ENCODE measurements around the gene BRD4.

BRD4 gene

DNA sequence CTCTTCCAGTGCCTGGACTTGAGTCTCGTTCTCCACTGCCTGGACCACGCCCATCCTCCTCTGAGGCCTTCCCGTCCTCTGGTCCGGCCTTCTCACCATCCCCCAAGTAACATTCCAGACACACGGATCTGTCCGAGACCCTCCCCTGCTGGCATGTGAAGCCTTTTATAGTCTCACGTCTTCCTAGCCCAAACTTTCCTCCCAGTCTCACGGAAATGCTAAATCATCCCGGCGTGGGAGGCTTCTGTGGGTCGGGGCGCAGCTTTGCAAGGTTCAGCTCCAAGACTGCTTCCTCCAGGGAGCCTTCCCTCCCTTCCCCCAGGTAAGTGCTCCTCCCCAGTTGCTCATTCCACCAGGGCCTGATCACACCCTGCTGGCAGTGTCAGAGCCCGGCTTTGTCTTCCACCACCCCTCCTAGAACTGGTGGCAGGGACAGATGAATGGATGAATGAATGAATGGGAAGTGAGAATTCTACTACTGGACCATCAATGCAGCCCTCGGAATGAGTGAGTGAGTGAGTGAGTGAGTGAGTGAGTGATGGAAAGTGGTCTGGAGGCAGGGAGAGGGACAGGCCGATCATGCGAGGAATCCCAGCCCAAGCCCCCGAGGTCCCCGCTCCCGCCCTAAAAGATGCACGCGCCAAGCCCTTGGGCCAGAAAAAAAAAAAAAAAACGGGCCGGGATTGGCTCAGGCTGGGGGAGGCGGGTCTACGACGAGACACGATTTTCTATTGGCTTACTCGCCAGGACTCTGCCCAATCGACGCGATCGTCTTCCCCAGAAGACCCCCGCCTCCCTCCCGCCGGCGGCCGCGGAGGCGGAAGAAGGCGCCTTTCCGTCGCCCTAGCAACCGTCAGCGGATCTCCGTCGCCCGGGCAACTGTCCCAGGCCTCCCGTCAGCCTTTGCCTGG, 109.3 kb downstream of the BRD4 start:
- DNase-seq, result peak; percentile 52

DNA sequence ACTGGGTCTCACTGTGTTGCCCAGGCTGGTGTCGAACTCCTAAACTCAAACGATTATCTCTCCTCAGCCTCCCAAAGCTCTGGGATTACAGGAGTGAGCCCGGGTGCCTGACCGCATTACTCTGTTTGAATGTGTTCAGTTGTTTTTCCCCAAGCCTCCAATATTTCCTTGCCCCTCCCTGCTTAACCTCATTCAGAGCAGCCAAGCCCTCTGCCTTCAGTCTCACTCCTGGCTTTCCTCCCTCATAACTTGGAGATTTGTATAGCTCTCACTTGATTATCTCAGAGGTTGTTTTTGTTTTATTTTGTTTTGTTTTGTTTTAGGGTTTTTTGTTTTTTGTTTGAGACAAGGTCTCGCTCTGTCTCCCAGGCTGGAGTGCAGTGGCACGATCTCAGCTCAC, 111.5 kb downstream of the BRD4 start:
- DNase-seq, result no peak

DNA sequence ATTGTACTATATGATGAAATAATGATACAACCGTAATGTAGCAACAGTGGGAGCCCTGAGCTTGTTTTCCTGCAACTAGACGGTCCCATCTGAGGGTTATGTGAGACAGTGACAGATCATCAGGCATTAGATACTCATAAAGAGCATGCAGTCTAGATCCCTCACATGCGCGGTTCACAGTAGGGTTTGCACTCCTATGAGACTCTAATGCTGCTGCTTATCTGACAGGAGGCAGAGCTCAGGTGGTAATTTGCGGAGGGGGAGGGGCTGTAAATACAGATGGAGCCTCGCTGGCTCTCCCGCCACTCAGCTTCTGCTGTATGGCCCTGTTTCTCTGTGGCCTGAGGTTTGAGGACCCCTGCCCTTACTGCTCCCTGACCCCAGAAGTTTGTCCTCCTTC, 113.8 kb downstream of the BRD4 start:
- no peak for DNase-seq

DNA sequence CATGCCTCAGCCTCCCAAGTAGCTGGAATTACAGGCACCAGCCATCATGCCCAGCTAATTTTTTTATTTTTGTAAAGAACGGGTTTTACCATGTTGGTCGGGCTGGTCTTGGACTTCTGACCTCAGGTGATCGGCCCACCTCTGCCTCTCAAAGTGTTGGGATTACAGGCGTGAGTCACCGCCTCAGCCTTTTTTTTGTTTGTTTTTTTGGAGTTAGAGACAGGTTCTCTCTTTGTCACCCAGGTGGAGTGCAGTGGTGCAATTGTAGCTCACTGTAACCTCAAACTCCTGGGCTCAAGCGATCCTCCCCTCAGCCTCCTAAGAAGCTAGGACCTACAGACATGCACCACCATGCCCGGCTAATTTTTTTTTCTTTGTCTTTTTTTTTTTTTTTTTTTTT, 116.0 kb downstream of the BRD4 start:
- DNase-seq, result no peak

DNA sequence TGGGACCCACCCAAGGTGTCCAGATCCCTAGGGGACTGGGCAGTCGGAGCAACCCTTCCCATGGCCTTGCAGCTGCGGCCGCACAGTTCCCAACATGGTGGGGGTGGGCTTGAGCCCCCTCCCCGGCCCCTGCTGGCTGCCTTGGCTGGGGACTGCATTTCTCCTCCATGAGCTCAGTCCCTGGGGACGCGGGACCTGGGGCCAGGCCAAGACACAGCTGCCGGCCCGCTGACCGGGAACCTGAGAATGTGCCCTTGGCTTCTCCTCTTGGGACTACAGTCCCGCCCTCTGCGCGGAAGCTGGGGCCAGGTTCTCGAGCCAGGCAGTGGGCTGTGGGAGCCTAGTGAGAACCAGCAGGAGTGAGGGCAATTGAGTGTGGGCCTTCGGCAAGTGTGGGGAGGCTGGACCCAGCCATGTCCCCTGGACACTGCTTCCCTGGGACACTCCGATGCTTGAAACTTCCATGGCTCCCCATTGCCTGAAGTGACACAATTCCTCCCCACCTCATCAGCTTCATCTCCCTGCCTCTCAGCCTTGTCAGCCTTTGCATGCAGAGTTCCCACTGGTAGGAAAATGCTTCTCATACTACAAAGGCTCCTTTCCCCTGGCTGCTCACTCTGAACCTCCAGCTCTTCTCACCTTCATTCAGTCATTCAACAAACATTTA, 118.5 kb downstream of the BRD4 start:
- no peak for DNase-seq

DNA sequence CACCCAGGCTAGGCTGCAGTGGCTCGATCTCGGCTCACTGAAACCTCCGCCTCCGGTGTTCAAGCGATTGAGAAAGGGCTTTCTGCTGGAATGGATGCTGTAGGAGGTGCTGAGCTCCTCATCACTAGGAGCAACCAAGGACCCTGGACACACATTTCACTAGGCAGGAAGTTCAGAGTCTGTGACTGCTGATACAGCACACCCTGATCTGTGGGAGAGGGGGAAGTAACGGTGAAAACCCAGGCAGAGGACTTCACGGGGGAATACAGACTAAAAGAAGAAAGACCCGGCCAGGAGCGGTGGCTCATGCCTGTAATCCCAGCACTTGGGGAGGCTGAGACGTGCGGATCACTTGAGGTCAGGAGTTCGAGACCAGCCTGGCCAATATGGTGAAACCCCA, 119.6 kb downstream of the BRD4 start:
- DNase-seq, result no peak

DNA sequence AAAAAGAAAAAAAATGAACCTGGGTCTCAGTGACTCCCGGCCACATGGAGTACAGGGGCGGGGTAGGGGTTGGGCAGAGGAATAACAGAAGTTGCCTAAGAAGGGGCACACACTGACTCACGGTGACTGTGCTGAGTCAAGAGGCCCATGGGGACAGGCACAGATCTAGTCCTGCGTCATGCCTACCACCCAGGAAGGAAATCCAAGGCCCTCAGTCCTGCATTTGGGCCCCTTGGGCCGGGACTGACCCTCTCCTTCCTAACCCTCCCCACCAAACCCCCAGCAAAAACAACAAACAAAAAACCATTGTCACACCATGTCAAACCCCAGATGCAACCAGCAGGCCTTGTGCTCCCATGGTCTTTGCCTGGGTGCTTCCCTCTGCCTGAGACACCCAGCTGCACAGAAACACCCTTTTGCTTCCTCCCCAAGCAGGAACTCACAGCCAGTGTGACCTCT, 122.0 kb downstream of the BRD4 start:
- DNase-seq, result no peak

DNA sequence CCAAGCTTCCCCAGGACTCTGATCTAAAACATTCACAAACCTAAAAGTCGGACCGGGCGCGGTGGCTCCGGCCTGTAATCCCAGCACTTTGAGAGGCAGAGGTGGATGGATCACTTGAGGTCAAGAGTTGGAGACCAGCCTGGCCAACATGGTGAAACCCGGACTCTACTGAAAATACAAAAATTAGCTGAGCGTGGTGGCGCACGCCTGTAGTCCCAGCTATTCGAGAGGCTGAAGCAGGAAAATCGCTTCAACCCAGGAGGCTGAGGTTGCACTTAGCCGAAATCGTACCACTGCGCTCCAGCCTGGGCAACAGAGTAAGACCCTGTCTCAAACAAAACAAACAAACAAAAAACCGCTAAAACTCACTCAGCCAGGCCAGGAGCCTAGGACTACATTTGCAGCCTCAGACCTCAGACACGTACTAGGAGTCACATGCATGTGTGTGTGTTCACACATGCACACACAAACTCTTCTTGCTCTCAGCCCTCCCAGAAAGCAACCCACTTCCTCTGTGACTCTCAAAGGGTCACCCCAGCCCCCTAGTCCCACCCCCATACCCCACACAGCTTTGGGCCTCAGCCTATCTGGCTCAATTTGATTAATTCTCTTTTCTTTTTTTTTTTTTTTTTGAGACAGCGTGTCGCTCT, 130.8 kb downstream of the BRD4 start:
- DNase-seq, result no peak

DNA sequence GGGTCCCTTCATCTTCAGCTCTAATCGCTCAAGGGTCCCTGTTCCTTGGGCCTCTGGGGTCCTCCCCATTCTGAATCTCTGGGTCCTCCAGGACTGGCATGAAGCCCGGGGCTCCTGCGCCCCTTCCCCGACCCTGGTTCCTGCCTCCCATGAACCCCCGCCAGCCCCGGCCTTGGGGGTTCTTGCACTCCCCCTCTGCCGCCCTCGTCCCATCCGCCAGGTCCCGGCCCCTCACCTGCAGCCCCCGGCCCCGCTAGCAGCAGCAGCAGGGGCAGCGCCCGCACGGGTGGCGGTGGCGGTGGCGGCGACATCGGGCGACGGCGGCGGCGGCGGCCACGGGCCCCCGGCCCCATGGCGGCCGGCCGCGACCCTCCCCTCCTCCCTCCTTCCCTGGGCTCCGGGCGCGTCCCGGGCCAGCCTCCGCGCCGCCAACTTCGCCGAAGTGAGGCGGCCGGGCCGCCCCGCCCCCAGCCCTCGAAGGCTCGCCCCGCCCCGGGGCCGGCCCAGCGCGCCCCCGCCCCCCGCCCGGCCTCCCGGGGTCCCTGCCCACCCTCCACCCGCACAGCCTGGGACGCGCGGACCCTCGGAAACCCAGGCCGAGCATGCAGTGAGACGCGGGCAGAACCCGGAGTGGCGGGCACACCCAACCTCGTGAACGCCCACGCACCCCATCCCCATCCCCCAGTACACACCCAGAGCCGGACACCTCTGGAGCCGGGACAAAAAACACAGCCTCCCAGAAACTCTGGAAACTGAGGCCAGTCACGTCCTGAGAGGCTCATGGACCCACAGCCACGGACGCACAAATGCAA, 131.6 kb downstream of the BRD4 start, which contains the start of gene NOTCH3:
TSS of gene NOTCH3 (minus strand) at position 443 of the 812 bp plus-strand sequence. CDS start at position 353, 90 bp downstream.
- DNase-seq, result no peak

DNA sequence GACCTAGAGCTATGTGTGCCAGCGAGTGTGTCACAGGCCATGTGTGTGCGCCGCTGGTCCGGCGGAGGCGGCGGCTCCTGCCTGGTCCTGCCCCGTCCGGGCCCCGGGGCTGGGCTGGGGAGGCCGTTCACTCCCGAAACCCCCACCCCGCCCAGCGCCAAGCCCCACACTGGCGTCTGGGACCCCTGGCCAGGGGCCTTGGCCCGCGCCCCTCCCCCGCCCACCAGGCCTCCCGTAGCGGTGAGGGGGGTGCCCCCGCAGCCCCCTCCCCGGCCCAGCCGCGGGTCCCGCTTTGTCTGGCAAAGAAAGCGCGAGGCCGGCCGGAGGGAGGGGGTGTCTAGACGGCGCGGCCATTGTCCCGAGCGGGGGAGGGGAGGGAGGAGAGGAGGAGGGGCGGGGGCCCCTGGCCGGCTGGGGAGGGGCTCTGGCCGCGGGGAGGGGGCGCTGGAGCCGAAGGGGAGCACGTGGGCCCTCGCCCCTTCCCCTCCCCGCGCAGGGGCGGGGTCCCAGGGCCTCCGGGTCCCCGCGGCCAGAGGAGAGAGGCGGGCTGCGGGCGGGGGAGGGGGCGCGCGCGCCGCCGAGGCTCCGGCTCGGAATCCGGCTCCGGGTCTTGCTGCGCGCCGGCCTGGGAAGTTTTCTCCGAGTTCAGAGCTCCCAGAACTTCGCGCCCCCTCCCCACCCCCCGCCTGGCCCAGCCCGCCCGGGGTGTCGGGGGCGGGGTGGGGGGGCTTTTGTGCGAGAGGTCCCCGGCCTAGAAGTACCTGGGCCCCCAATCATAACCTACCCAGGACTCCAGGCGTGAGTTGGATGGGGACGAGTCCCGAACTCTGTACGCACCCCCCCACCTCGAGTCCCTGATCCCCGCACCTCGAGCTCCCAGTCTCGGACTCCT, 132.4 kb downstream of the BRD4 start:
- DNase-seq, result no peak

DNA sequence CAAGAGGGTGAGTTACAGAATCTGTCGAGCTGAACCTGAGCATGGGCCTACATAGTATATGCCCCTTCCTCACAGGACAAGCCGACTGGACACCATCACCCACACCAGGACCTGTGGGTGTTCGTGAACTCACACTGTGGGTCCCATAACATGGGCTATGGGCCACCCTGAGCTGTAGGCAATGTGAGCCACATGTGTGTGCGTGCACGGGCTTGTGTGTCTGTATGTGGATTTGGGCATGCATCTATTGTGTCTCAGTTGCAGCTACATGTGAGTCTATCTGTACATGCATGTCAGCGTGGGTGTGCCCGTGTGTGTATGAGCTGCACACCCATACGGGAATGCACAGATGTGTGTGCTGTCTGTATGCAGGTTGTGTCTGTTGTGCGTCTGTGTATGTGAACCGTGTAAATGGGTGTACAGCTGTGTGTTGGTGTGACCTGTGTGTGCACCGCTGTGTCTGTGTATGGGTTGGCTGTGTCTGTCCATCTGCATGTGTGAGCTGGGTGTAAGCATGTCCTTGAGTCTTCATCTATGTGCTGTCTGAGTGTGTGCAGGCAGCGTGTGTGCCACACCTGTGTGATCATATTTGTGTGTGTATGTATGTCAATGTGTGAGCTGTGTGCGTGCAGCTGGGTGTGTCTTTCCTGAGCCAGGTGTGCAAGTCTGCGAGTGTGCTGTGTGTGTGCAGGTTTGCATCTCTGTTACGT, 133.2 kb downstream of the BRD4 start:
- DNase-seq, result no peak

DNA sequence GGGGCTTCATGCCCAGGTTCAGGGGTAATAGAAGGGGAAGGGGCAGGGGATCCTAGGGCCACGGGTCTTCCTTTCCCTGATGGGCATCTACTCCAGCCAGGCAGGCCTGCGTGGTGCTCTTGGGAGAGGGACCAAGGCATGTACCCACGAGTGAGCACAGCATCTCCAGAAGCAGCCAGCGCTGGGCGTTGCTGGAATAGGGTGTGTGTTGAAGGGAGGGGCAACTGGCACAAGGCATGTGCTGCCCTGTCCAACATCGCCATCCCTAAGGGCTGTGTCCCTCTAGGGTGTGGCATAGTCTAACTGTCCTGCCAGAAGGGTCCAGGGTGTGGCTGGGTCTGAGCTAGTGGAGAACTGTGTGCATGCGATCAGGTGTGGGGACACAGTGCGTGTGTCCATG, 134.4 kb downstream of the BRD4 start:
- DNase-seq, result no peak

DNA sequence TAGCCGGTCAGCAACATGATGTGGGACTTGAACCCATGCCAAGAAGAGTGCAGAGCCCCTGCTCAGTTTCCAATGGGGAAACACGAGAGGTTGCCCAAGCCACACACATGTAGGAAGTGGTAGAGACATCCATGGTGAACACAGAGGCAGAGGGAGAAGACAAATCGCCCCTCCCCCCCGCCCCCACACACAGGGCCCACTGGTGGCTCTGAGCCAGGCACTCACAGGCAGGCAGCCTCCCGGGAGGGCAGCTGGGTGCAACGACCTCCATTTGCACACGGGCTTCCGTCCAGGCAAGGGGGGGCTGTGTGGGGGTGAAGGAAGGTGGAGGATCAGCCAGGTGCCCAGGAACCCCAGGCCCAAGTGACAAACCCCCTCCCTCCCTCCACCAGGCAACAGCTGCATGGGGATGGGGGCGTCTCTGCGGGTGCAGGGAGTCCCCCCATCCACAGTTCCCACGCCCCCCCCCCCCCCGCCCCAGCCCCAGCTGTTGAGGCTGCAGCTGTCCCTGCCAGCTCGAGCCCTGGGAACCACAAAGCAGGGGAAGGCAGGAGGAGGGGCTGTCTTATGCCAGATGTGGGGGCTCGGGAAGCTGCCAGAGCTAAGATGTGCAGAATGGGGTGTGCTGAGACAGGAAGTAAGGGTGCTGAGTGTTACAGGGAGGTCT, 134.9 kb downstream of the BRD4 start:
- DNase-seq, result no peak

DNA sequence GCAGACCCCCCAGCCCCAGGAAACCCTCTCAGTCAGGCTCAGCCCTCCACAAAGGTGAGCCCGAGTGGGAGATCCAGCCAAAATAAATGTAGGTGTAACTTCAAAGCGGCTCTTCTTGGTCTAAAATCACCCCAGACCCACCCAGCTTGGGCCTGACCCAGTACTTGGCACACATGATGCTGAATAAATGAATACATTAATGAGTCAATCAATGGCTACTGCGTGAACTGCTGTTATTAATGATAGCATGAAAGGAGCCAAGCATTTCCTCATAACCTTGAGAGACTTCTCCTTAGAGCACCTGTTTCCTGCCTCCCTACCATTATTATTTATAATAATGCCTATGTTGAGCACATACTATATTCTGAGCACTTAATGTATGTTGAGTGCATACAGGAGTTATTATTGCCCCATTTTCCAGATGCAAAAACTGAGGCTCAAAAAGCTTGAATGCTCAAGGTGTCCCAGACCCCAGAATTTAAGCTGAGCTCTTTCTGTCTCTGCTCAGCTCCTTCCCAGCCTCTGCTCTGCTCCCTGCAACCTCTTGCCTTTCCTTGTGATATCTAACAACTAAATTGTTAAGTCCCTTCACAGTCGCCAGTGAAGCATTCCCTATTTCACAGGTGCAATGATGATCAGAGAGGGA, 135.9 kb downstream of the BRD4 start:
- DNase-seq, result no peak

DNA sequence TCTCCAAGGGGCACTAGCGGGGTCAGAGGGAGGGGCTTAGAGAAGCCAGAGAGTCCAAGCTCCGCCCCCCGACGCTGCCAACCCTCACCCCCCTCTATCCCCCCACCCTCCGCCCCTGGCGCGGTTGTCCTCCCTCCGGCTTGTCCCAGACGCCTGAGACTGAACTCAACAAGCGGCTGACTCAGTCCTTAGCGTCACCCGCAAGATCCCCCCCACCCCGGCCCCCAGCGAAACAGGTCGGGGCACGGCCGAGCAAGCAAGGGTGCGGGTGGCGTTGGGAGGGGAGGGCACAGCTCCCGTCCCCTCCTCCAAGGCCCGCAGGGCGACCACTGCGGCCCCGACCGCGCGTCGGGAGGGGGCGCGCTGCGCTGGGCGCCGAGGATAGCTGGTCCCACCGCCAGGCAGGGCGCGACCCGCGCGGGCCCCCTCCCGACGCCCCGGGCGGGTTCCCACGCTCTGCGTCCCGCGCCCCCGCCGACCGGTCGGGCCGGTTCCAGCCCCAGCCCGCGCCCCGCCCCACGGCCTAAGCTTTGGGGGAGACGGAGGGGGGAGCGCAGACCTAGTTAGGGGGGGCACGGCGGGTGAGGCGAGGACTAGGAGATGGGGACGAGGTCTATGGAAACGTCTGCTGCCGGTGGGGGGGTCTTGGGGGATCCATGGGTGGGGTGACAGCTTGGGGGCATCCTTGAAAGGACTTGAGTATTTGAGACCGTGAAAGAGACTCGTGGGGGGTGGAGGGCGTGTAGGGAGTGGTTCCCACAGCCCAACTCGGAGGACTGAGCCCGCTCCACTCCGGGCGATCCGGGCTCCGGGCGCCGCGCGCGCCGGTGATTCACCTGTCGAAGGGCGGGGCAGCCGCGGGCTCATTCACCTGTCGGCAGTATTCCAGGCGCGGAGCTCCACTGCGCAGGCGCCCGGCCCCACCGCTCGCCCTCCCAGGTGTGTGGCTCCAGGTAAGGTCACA, 136.7 kb downstream of the BRD4 start:
- no peak for DNase-seq

DNA sequence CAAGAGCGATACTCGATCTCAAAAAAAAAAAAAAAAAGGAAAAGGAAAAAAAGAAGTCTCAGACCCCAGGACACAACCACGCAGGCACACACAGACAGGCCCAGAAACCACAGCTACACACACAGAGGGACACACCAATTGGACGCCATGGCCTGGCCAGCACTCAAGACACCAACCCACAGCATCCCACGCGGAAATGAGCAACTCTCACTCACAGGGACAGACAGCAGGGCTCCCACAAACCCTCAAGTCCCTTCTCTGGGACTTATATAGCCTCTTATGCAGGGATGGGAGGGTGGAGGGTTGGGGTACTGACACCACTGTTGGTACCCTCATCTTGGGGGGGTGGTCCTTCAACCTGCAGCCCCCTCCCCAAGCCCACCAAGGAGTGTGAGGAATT, 137.4 kb downstream of the BRD4 start:
- no peak for DNase-seq

DNA sequence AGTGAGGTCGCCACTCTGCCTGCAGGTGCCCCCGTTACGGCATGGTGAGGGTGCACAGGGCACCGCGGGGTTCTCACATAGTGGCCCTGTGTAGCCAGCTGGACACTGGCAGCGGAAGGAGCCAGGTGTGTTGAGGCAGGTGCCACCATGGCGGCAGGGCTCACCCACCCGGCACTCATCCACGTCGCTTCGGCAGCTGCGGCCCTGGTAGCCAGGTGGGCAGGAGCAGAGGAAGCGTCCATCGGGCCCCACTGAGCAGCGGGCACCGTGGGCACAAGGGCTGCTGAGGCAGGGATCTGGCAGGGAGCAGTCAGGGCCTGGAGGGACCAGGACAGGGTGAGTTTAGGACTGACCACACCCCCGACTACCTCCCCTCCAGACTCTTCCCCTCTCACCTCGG, 140.4 kb downstream of the BRD4 start:
- no peak for DNase-seq

DNA sequence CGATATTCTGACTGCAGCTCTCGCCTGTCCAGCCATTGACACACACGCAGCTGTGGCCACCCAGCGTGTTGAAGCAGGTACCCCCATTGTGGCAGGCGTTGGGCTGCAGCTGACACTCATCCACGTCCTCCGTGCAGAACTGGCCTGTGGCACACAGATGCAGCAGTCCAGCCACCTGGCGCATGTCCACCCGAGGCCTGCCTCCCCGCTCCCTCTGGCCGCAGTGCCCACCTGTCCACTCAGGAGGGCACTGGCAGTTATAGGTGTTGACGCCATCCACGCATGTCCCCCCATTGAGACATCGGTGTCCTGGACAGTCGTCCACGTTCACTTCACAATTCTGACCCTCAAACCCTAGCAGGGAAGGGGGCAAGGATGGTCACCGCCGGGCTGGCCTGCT, 140.8 kb downstream of the BRD4 start:
- DNase-seq, result no peak

DNA sequence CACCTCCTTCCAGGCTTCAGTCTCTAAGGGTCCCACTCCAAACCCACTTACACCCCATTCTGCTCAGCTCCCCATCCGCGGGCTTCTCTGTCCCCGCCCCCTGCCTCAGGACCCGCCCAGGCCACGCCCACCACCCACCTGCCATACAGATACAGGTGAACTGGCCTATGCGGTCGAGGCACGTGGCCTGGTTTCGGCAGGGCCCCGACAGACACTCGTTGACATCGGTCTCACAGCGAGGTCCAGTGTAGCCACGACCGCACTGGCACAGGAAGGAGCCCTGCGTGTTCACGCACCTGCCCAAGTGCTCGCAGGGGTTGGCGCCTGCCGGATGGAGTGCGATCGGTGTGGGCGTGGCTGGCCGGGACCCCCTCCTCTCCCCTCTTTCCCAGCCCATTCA, 143.5 kb downstream of the BRD4 start:
- no peak for DNase-seq

Measured in activated CD4-positive, alpha-beta T cell treated with anti-CD3 and anti-CD28 coated beads for 1 hour (primary cell).